GM19099 (cell line): ENCODE data around the gene UBE2G2.

Experiments
- POLR2A ChIP-seq: IDR thresholded peaks from 3 replicates; pipeline ENCODE4 v1.6.1; 2011; ENCODE audit warnings: low read depth; ENCODE audit not compliant: insufficient read length; ENCODE audit errors: extremely low read depth

Gene UBE2G2

GRCh38 chr21:44758141-44758561 is 43.5 kb downstream of the UBE2G2 start:
- TF ChIP-seq POLR2A: no peak

GRCh38 chr21:44757731-44758130 is 43.9 kb downstream of the UBE2G2 start:
- no peak for TF ChIP-seq POLR2A

GRCh38 chr21:44756423-44757185 is 45.0 kb downstream of the UBE2G2 start:
- no peak for TF ChIP-seq POLR2A

DNA sequence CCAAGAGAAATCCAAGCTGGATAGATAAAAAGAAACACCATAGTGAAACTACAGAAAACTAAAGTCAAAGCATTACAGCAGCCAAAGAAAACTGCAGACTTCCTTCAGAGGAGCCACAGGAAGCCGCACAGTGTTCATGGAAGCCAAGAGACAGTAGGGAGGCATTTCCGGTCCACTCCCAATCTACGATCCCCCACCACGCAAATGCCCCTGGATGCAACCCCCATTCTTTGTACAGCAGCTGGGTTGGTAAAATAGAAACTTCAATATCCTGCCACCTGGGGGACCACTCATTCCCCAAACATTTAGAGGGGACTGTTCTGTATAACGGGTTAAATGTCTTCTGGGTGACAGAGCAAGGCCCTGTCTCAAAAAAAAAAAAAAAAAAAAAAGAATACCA is 46.4 kb downstream of the UBE2G2 start:
- no peak for TF ChIP-seq POLR2A

DNA sequence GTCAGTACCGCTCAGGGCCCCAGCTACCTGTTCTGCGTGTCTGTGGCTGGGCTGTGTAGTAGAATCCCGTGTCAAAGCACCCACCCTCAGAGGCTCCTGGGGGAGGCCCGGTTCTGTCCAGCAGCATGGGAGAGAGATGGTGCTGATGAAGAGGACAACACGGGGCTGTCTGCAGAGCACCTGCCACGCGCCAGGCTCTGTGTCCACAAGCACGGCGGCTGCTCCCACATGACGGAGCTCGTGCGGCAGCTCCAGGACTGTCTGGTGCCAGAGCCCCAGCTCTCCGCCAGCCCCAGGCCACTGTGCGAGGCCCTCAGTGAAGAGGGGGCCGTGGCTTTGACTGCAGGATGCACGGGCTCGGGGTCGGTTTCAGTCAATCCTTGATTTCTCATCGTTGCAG is 48.3 kb downstream of the UBE2G2 start:
- TF ChIP-seq POLR2A: no peak

DNA sequence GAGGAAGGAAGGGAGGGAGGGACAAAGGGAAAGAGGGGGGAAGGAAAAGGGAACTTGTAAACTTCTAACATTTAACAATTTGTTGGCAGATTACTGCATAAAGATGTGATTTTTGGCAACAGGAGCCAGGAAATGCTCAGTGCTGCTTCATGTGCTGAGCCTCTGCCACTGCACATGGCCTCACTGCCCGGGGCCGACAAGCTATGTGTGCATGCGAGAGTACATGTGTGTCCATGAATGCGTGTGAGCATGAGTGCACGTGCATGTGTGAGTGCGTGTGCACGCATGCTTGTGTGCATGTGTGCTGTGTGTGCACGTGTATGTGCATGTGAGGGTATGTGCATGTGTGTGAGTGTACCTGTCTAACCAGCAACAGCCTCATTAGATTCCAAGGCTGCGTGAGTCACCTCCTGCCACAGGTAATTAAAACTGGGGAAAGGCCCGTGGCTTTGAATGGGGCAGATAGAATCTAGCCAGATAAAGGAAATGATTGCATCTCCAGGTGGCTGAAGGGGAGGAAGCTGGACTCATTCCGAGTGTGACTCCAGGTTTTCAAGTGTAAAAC is 48.9 kb downstream of the UBE2G2 start:
- no peak for TF ChIP-seq POLR2A

GRCh38 chr21:44751799-44752636 is 49.6 kb downstream of the UBE2G2 start:
- no peak for TF ChIP-seq POLR2A

- no peak for TF ChIP-seq POLR2A
Observed at GRCh38 chr21:44751186-44751798, 50.3 kb downstream of the UBE2G2 start.

DNA sequence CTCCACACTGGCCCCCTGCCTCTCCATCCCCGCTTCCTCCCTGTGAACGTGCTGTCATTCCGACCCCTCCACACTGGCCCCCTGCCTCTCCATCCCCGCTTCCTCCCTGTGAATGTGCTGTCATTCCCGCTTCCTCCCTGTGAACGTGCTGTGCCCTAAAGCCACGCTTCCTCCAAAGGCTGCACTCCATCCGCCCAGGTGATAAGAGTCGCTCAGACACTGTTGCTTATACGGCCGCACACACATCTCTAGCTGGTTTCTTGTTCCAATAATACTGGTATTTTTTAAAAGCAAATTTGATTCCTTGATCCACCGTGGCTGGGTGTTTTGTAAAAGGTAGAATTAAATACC is 51.0 kb downstream of the UBE2G2 start:
- TF ChIP-seq POLR2A: no peak

GRCh38 chr21:44749759-44750674 is 51.6 kb downstream of the UBE2G2 start:
- TF ChIP-seq POLR2A: no peak

DNA sequence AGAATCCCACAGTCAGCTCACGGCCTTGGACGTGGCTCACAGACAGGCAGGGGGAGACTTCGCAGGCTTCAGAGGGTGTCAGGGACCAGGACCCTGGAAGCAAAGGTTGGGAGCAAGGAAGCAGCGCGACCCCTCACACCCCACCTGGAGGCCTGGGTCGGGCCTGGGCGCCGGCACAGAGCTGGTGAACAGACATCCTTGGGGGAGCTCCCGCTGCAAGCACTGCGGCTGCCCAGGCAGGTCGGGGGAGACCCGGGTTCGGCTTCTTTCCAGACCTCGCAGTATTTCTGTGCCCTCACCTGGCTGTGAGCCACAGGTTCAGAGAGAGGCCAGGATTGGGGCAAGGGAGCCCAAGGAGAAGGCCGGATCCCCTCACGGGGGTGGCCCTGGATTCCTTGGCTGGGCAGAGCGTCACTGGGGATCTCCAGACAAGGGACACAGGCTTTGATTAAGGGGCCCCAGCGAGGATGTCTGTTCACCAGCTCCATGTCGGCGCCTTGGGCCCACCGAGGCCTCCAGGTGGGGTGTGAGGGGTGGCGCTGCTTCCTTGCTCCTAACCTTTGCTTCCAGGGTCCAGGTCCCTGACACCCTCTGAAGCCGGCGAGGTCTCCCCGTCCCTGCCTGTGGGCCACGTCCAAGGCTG is 52.4 kb downstream of the UBE2G2 start:
- no peak for TF ChIP-seq POLR2A

DNA sequence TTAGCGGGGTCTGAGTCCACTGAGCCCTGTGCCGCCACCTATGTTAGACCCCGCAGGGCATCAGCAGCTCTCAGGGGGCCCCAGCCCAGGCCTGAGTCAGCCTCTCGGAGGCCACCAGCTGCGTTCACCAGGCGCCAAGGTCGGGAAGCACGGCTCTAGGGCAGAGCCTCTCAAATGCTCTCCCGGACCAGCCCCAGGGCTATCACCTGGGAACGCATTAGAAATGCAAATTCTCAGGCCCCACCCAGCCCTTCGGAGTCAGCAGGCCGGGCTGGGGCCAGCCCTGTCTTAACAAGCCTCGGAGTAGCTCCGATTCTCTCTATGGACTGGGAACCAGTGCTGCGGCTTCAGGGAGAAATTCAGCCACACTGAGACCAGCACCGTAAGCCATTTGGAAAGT is 53.0 kb downstream of the UBE2G2 start:
- no peak for TF ChIP-seq POLR2A

GRCh38 chr21:44742418-44743153 is 59.0 kb downstream of the UBE2G2 start:
- no peak for TF ChIP-seq POLR2A

- no peak for TF ChIP-seq POLR2A
Observed at GRCh38 chr21:44741921-44742320, 59.7 kb downstream of the UBE2G2 start.

DNA sequence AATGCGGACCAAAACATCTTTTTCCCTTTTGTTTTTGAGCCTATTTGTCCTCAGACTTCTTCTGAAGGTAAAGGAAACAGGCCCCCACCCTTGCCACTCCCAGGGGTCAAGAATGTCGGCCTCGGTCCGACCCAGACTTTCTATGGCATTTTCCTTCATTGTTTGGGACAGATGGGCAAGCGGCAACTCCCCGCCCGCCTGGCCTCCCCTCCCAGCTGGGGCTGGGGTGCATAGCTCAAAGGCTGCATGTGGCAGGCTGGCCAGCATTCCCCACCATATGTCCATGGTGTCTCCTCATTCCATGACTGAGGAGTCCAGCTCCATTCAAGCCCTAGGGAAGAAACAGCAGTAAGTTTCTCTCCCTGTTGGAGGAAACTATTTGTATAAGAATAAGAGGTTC is 60.9 kb downstream of the UBE2G2 start:
- no peak for TF ChIP-seq POLR2A
